ENCODE data around the gene PXDC1.

The PXDC1 gene

GRCh38 chr6:3737831-3738210 is 13.7 kb downstream of the PXDC1 start:
- H3K4me2 ChIP-seq (ENCODE audit: insufficient read depth, low read length, poor library complexity, severe bottlenecking): no peak overlapping the region
- H3K4me1 ChIP-seq (ENCODE audit: control insufficient read depth in 2 of 2, insufficient read depth in 1 of 2, low read depth in 1 of 2, low read length in 2 of 2): peaks cover 0 to 3% of the 10 kb centered on the region in 2 donors
- no peak overlapping the region for H2AFZ ChIP-seq (ENCODE audit: low read length)
- H3K79me1 ChIP-seq (ENCODE audit: low read depth, low read length): peaks cover 3% of the 10 kb centered on the region
- peaks cover 0 to 6% (median 0%) of the 10 kb centered on the region in 3 experiments for H3K27me3 ChIP-seq (ENCODE audit: control insufficient read depth in 3 of 3, insufficient read depth in 3 of 3, low read depth in 1 of 3, low read length in 3 of 3)
- no peak overlapping the region for H4K8ac ChIP-seq (ENCODE audit: low read depth, low read length)
- no peak overlapping the region for H4K91ac ChIP-seq (ENCODE audit: low read depth, low read length, poor library complexity)
- no peak overlapping the region for H2BK120ac ChIP-seq (ENCODE audit: low read depth, low read length)
- H3K23ac ChIP-seq (ENCODE audit: low read depth, low read length, poor library complexity): no peak overlapping the region
- DNase-seq (ENCODE audit: low spot score): no peak
- no peak overlapping the region for H3K27ac ChIP-seq (replicated peaks; ENCODE audit: low read length)
- no peak overlapping the region for H3K4ac ChIP-seq (ENCODE audit: low read length)
- no peak overlapping the region for H2AK5ac ChIP-seq (ENCODE audit: low read depth, low read length)
- no peak overlapping the region for H2BK12ac ChIP-seq (ENCODE audit: low read length)
- peaks cover 0 to 14% of the 10 kb centered on the region in 2 donors for H3K9me3 ChIP-seq (replicated peaks in 1 of 2; ENCODE audit: control insufficient read depth in 2 of 2, insufficient read depth in 1 of 2, low read depth in 1 of 2, low read length in 2 of 2)
- no peak overlapping the region for H3K14ac ChIP-seq (ENCODE audit: low read length)
- peaks cover 0 to 75% of the 10 kb centered on the region in 2 donors for H3K36me3 ChIP-seq (replicated peaks in 1 of 2; ENCODE audit: control insufficient read depth in 2 of 2, insufficient read depth in 2 of 2, low read length in 2 of 2)
- H2BK5ac ChIP-seq (ENCODE audit: low read length): no peak overlapping the region
- H3K4me3 ChIP-seq (ENCODE audit: low read length in 2 of 2): no peak overlapping the region
- no peak overlapping the region for H3K9ac ChIP-seq (ENCODE audit: low read depth, low read length, poor library complexity)
- H2BK15ac ChIP-seq (ENCODE audit: low read length): no peak overlapping the region
- WGBS, 2 donors (ENCODE audit: extremely low coverage in 2 of 2, insufficient read length in 2 of 2, insufficient replicate concordance in 1 of 2): no CpG with 5 or more reads among the region's 12 CpGs
- H3K18ac ChIP-seq (ENCODE audit: low read length): no peak overlapping the region

- Histone ChIP-seq H2BK12ac (ENCODE audit: low read length) (no peak overlapping the region), H3K9ac (ENCODE audit: low read depth, low read length, poor library complexity) (peak overlapping the region; percentile 45), H3K14ac (ENCODE audit: low read length) (no peak overlapping the region), H2BK120ac (ENCODE audit: low read depth, low read length) (no peak overlapping the region), H3K18ac (ENCODE audit: low read length) (no peak overlapping the region), H3K4ac (ENCODE audit: low read length) (no peak overlapping the region), H3K79me1 (ENCODE audit: low read depth, low read length) (peaks cover 3% of the 10 kb centered on the region), H2AK5ac (ENCODE audit: low read depth, low read length) (no peak overlapping the region), H3K4me3 (ENCODE audit: low read length in 2 of 2) (no peak overlapping the region), H3K27me3 (ENCODE audit: control insufficient read depth in 3 of 3, insufficient read depth in 3 of 3, low read depth in 1 of 3, low read length in 3 of 3) (peaks cover 0 to 6% (median 0%) of the 10 kb centered on the region in 3 experiments), H3K9me3 (replicated peaks in 1 of 2; ENCODE audit: control insufficient read depth in 2 of 2, insufficient read depth in 1 of 2, low read depth in 1 of 2, low read length in 2 of 2) (peaks cover 0 to 14% of the 10 kb centered on the region in 2 donors), H2BK15ac (ENCODE audit: low read length) (no peak overlapping the region), H3K36me3 (replicated peaks in 1 of 2; ENCODE audit: control insufficient read depth in 2 of 2, insufficient read depth in 2 of 2, low read length in 2 of 2) (peaks cover 0 to 79% of the 10 kb centered on the region in 2 donors), H2AFZ (ENCODE audit: low read length) (no peak overlapping the region), H3K23ac (ENCODE audit: low read depth, low read length, poor library complexity) (peak overlapping the region; percentile 52), H3K4me1 (ENCODE audit: control insufficient read depth in 2 of 2, insufficient read depth in 1 of 2, low read depth in 1 of 2, low read length in 2 of 2) (no peaks in the 10 kb centered on the region), H2BK5ac (ENCODE audit: low read length) (no peak overlapping the region), H4K8ac (ENCODE audit: low read depth, low read length) (no peak overlapping the region), H3K4me2 (ENCODE audit: insufficient read depth, low read length, poor library complexity, severe bottlenecking) (no peak overlapping the region), H4K91ac (ENCODE audit: low read depth, low read length, poor library complexity) (no peak overlapping the region), H3K27ac (replicated peaks; ENCODE audit: low read length) (no peak overlapping the region)
- no CpG with 5 or more reads among the region's 25 CpGs for WGBS, 2 donors (ENCODE audit: extremely low coverage in 2 of 2, insufficient read length in 2 of 2, insufficient replicate concordance in 1 of 2)
- DNase-seq (ENCODE audit: low spot score): no peak
Observed at GRCh38 chr6:3737149-3737830, 14.2 kb downstream of the PXDC1 start.

GRCh38 chr6:3735029-3735605 is 16.4 kb downstream of the PXDC1 start:
- Histone ChIP-seq H4K91ac (ENCODE audit: low read depth, low read length, poor library complexity) (no peak overlapping the region), H3K36me3 (replicated peaks in 1 of 2; ENCODE audit: control insufficient read depth in 2 of 2, insufficient read depth in 2 of 2, low read length in 2 of 2) (peaks cover 0 to 87% of the 10 kb centered on the region in 2 donors), H3K79me1 (ENCODE audit: low read depth, low read length) (no peaks in the 10 kb centered on the region), H3K9ac (ENCODE audit: low read depth, low read length, poor library complexity) (no peak overlapping the region), H3K18ac (ENCODE audit: low read length) (no peak overlapping the region), H2AFZ (ENCODE audit: low read length) (no peak overlapping the region), H3K14ac (ENCODE audit: low read length) (no peak overlapping the region), H3K4me1 (ENCODE audit: control insufficient read depth in 2 of 2, insufficient read depth in 1 of 2, low read depth in 1 of 2, low read length in 2 of 2) (no peaks in the 10 kb centered on the region), H3K4ac (ENCODE audit: low read length) (no peak overlapping the region), H4K8ac (ENCODE audit: low read depth, low read length) (no peak overlapping the region), H3K4me3 (ENCODE audit: low read length in 2 of 2) (no peak overlapping the region), H2BK120ac (ENCODE audit: low read depth, low read length) (no peak overlapping the region), H3K27me3 (ENCODE audit: control insufficient read depth in 3 of 3, insufficient read depth in 3 of 3, low read depth in 1 of 3, low read length in 3 of 3) (no peaks in the 10 kb centered on the region), H3K9me3 (replicated peaks in 1 of 2; ENCODE audit: control insufficient read depth in 2 of 2, insufficient read depth in 1 of 2, low read depth in 1 of 2, low read length in 2 of 2) (peaks cover 0 to 14% of the 10 kb centered on the region in 2 donors), H2BK5ac (ENCODE audit: low read length) (no peak overlapping the region), H3K23ac (ENCODE audit: low read depth, low read length, poor library complexity) (no peak overlapping the region), H2BK15ac (ENCODE audit: low read length) (no peak overlapping the region), H3K4me2 (ENCODE audit: insufficient read depth, low read length, poor library complexity, severe bottlenecking) (no peak overlapping the region), H2AK5ac (ENCODE audit: low read depth, low read length) (no peak overlapping the region), H2BK12ac (ENCODE audit: low read length) (no peak overlapping the region), H3K27ac (replicated peaks; ENCODE audit: low read length) (no peak overlapping the region)
- no CpG with 5 or more reads among the region's 5 CpGs for WGBS, 2 donors (ENCODE audit: extremely low coverage in 2 of 2, insufficient read length in 2 of 2, insufficient replicate concordance in 1 of 2)
- no peak for DNase-seq (ENCODE audit: low spot score)

GRCh38 chr6:3734023-3734422 is 17.5 kb downstream of the PXDC1 start:
- Histone ChIP-seq H2AK5ac (ENCODE audit: low read depth, low read length) (no peak overlapping the region), H3K27ac (replicated peaks; ENCODE audit: low read length) (no peak overlapping the region), H2BK120ac (ENCODE audit: low read depth, low read length) (no peak overlapping the region), H4K8ac (ENCODE audit: low read depth, low read length) (no peak overlapping the region), H3K4me2 (ENCODE audit: insufficient read depth, low read length, poor library complexity, severe bottlenecking) (no peak overlapping the region), H3K79me1 (ENCODE audit: low read depth, low read length) (no peaks in the 10 kb centered on the region), H2BK12ac (ENCODE audit: low read length) (no peak overlapping the region), H3K14ac (ENCODE audit: low read length) (no peak overlapping the region), H2AFZ (ENCODE audit: low read length) (no peak overlapping the region), H3K4me1 (ENCODE audit: control insufficient read depth in 2 of 2, insufficient read depth in 1 of 2, low read depth in 1 of 2, low read length in 2 of 2) (no peaks in the 10 kb centered on the region), H3K9ac (ENCODE audit: low read depth, low read length, poor library complexity) (no peak overlapping the region), H3K4me3 (ENCODE audit: low read length in 2 of 2) (no peak overlapping the region), H4K91ac (ENCODE audit: low read depth, low read length, poor library complexity) (no peak overlapping the region), H3K27me3 (ENCODE audit: control insufficient read depth in 3 of 3, insufficient read depth in 3 of 3, low read depth in 1 of 3, low read length in 3 of 3) (no peaks in the 10 kb centered on the region), H3K36me3 (replicated peaks in 1 of 2; ENCODE audit: control insufficient read depth in 2 of 2, insufficient read depth in 2 of 2, low read length in 2 of 2) (peaks cover 0 to 93% of the 10 kb centered on the region in 2 donors), H2BK5ac (ENCODE audit: low read length) (no peak overlapping the region), H3K18ac (ENCODE audit: low read length) (no peak overlapping the region), H3K23ac (ENCODE audit: low read depth, low read length, poor library complexity) (no peak overlapping the region), H3K4ac (ENCODE audit: low read length) (no peak overlapping the region), H3K9me3 (replicated peaks in 1 of 2; ENCODE audit: control insufficient read depth in 2 of 2, insufficient read depth in 1 of 2, low read depth in 1 of 2, low read length in 2 of 2) (peaks cover 0 to 14% of the 10 kb centered on the region in 2 donors), H2BK15ac (ENCODE audit: low read length) (no peak overlapping the region)
- no peak for DNase-seq (ENCODE audit: low spot score)
- no CpG with 5 or more reads among the region's 10 CpGs for WGBS, 2 donors (ENCODE audit: extremely low coverage in 2 of 2, insufficient read length in 2 of 2, insufficient replicate concordance in 1 of 2)
